Measurements from ENCODE around the gene PTAFR.
"Not testable (repeated sequence)": the region's sequence is repeated elsewhere in the genome, so short reads cannot be mapped to it uniquely, and the experiment has no call there.

The PTAFR gene

DNA sequence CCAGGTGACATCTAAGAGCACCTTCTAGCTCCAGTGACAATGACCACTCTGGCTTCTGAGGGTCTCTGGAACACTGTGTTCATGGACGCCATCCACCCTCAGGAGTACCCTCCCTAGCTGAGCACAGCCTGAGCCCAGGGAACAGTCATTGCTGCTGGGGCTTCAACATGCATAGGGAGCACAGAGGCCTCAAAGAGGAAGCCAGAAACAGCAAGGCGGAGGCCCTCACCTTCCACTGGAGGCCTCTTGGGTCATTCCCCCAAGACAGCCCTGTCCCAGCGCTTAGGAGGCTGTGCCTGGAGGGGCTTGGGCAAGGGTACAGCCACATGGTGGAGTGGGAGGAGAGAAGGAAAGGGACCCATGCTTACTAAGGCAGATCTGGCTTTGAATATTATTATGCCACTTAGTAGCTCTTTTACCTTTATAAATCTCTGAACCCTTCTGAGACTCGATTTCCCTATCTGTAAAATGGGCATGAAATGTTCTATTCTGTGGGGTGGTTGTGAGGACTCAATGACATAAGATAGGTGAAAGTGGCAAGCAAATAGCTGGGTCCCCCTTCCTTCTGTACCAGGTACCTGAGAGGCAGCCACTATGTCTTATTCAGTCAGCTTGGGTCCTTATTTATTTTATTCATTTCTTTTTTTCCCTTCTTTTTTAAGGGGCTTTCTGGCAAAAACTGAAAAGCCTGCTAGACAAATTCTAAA is 32.8 kb downstream of the PTAFR start:
- no peak for DNase-seq

DNA sequence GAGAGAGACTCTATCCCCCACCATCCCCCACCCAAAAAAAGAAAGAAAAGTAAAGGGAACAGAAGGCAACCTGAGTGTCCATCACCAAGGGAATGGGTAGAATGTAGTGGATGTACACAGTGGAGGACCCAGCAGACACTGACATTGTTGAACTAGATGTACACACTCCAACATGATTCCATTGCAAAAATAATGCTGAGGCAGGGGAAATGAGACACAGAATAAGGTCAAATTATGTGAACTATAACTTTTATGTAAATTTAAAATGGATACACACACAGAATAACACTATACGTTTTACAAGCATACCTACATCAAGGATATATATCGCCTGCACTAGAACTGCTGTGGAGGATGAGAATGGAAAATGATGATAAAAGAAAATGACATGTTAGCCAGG is 34.8 kb downstream of the PTAFR start:
- DNase-seq, result no peak

DNA sequence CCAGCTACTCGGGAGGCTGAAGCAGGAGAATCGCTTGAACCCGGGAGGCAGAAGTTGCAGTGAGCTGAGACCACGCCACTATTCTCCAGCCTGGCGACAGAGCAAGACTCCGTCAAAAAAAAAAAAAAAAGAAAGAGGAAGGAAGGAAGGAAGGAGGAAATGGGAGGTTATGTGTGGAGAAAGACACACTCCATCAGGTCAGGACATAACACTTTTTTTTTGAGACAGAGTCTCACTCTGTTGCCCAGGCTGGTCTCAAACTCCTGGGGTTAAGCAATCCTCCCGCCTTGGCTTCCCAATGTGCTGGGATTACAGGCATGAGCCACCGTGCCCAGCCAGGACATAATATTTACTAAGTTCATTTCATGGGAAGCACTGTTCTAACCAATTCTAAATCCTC is 36.6 kb downstream of the PTAFR start:
- DNase-seq, result not testable (repeated sequence)

DNA sequence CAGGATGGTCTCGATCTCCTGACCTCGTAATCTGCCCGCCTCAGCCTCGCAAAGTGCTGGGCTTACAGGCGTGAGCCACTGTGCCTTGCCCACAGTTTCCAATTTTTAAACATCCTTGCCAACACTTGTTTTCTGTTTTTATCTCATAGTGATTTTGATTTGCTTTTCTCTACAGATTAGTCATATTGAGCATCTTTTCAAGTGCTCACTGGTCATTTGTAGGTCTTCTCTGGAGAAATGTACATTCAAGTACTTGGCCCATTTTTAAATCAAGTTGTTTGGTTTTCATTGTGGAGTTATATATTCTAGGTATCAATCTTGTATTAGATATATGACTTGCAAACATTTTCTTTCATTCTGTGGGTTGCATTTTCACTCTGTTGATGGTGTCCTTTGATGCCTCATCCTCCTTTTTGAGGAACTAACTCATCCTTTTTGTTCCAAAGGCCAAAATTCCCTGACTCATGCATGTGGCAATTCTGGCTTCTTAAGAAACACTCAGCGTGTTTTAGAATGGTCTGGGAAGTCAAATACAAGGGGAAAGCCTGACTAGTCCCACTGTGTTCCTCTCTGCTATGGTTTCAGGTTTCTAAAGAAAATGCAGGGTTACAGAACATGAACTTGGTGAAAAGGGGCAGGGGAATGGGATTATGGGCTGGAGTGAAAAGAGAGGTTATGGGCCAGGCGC is 37.3 kb downstream of the PTAFR start:
- no peak for DNase-seq

DNA sequence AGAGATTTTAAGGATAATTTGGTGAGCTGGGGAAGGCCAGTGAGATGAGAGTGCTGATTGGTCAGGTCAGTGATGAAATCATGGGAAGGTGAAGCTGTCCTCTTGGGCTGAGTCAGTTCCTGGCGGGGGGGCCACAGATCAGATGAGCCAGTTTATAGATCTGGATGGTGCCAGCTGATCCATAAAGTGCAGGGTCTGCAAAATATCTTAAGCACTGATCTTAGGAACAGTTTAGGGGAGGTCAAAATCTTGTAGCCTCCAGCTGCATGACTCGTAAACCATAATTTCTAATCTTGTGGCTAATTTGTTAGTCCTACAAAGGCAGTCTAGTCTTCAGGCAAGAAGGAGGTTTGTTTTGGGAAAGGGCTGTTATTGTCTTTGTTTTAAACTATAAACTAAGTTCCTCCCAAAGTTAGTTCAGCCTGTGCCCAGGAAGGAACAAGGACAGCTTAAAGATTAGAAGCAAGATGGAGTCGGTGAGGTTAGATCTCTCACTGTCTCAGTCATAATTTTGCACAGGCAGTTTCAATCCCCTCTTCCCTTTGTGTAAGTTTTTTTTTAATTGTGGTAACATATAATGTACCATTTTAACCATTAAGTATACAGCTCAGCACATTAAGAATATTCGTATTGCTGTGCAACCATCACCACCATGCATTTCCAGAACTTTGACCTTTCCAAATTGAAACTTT is 39.4 kb downstream of the PTAFR start:
- no peak for DNase-seq

DNA sequence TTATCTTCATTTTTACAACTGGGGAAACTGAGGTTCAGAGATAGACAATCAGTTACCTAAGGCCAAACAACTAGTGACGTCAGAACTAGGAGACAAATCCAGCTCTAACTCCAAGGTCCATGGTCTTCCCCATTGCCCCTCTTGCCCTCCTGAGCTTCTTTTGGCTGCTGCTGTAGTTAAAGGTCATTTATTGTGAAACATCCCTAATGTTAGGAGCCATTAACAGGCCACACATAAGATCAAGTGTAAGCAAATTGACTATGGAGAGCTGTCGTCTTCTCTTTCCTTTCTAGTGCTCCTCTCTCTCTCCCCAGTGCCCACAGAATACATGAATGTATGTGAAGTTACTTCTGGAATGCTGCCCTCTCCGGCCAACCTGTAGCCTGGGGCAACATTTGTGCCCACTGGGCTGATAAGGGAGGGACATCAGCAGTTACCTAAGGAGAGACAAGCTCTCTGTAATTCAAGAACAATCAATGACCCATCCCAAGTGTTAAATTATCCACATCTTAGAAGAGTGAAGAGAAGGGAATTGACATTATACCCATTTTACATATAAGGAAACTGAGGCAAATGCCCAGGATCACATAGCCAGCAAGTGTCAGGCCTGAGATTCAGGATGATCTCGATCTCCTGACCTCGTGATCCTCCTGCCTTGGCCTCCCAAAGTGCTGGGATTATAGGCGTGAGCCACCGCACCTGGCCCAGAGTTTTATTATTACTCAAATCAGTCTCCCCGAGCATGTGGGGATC is 40.1 kb downstream of the PTAFR start:
- no peak for DNase-seq

DNA sequence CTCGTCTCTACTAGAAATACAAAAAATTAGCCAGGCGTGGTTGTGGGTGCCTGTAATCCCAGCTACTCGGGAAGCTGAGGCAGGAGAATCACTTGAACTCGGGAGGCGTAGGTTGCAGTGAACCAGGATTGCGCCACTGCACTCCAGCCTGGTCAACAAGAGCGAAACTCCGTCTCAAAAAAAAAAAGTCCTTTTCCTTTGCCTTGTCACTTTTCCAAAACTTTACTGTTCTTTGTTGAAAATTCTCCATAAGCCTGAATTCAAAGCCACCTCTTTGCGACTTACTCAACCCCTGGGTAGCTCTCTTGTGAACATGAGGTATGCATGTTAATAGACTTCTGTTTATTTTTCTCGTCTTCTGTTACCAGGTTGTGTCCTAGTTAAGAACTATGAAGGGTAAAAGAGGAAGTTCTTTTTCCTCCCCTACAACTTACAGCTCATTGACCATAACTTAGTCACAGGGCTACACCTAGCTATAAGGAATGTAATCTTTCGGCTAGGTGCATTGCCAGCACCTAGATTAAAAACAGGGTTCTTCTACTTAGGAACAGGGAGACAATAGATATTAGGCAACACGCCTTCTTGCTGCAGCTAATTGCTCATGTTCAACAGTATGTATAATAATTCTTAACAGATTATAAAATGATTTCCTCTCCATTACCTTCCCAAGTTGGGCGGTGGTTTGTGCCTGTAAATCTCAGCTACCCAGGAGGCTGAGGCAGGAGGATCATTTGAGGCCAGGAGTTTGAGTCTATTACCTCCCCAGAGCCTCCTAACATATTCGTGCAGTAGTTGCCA is 40.9 kb downstream of the PTAFR start:
- no peak for DNase-seq

DNA sequence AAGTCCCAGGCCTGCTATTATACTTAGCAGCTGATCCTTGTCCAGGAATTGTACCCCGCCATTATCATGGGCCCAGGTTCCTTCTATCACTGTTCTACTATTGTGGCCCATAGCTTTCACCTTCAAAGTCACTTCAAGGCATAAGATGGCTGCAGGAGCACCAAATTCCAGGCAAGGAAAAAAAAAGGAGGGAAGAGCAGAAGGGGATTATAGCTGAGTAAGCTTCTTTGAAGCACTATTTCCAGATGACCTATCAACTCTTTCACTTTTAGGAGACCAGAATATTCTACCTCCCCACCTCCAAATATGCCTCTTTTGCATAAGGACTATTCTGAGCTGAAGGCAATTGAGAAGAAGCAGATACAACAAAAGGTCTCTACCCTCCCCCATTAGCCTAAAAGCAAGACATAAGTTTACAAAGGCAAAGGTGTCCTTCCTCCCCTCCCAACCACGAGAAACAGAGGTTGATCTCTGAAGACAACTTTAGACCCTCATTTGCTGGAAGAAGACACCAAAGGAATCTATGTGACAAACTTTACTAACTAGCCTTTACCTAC is 41.8 kb downstream of the PTAFR start:
- DNase-seq, result no peak

DNA sequence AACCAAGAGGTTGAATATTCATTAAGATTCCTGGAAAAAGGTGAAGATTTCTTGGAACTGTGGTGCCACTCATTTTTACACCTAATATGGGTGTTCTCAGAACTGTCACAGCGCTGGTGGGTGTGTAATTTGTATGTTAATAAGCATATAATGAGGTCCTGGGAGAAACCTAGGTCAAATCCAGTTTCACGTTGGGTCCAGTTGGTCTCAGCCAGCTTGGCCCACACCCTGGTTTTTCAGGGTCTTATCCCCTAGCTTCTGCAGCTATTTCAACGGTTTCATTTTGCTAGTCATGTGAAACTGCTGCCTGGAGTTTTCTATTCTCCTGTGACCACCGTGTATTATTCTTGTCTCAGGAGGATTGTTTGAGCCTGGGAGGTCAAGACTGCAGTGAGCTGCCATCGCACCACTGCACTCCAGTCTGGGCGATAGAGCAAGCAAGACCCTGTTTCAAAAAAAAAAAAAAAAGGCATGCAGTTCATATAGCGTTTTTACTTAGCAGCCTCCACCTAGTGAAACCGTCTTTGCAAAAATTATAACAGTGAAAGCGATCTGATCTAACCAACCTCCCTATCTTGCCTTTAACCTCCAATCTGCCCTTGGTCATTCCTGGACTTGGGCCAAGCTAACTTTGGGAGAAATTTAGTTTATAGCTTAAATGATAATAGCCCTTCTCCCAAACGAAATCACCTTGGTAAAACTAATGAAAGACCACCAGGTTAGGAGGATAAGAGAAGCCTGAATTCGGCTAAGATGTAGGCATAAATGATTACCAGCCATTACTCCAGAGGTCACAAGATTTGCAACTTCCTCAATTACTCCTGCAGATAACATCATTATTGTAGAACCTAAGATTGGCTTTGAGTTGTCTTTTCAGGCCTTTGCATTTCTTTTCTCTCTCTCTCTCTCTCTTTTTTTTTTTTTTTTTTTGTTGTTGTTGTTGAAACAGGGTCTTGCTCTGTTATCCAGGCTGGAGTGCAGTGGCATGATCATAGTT is 44.0 kb downstream of the PTAFR start:
- no peak for DNase-seq

DNA sequence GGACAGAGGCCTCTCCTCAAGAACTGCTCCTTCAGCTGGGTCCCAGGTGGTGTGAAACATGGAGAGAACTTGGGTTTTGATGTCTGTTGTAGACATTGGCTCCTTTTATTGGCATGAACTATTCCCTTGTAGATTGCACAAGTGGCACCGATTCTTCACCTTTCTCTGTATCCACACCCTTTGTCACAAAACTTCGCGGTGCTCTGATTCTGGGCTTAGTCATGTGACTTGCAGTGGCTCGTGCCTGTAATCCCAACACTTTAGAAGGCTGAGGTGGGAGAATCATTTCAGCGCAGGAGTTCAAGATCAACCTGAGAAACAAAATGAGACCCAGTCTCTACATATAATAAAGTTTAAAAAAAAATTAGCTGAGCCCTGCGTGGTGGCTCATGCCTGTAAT is 45.6 kb downstream of the PTAFR start:
- no peak for DNase-seq

DNA sequence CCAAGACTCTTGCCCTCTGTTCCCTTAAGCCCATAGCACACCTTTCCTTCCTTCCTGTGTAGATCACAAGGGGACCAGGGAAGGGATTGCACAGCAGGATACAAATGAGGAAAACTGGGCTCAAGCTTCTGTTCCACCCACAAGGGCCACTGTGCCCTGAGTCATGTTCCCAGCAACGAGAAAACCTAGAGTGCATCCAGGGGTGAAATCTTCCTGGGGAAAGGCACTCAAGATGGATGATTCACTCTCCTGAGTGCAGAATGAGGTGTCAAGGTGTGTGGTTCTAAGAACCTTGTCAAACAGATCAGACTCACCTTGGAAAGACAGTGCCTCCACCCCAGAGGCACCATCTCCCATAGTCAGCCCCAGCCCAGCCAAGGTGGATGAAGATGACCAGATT is 47.3 kb downstream of the PTAFR start:
- DNase-seq, result no peak

DNA sequence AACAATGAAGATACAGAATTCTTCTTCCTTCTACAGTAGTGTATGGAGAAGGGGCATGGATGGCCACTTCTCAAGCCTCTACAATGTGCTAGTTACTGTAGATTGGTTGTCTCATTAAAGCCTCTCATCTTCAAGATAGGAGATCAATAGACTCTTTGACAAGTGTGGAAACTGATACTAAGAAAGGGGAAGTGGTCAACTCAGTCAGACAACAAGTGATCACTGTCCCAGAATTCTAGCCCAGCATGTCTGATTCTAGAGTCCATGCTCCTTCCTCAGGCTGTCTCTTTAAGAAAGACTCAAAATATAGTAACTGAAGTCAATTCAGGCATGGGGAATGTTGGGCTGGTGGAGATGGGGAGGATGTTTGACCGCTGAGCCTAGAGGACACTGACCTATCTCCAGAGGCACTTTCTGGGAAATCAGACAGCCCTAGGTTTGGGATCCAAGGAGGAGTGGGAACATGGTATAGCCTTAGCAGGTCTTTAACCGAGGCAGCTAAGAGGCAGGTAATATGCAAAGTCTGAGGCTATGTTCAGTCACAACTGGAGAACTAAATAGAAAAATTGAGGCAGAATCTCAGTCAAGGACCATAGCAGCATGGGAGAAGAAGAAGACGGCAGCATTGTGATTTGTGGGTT is 48.8 kb downstream of the PTAFR start:
- DNase-seq, result no peak

DNA sequence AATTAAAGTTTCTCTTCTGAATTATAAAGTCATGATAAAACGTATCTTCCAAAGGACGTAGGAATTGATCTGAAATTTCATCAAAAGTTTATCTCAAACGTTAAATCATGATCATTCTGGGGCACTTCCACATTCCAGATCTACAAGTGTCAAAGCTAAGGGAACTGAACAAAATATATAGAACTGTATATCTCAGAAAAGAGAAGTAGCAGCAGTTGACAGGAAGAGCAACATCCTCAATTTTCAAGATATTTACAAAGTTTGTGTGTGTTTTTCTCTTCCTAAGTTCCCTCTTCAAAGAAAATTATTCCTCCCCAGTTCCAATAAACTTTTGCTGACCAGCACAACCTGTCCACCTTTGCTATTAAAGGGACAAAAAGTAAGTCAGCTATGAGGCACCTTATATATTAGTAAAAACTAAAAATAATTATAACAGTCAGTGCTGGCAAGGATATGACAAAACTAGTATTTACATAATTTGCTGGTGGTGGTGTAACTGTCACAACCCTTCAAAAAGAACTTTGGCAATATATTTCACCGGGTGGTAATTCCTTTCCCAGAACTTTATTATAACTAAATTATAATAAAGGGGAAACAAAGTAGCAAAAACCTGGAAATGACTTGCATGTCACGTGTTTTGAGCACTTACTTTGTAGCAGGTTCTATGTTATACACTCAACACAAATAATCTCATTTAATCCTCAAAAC is 49.6 kb downstream of the PTAFR start:
- DNase-seq, result no peak

DNA sequence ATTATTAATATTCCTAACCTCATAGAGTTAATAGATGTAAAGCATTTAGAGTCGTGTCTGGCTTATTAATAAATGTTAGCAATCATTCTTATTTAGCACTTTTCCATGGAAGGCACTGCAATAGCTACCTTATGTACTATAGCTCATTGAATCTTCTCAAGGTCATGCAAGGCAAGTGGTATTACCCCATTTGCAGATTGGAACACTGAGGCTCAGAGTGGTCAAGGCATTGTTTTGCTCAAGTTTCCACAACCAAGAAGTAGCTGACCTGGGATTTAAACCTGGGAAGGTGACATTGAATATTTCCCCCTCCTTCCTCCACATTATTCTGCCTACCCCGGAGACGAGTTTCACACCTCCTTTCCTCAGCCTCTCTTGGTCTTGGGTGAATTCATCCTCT is 50.3 kb downstream of the PTAFR start:
- DNase-seq, result no peak

DNA sequence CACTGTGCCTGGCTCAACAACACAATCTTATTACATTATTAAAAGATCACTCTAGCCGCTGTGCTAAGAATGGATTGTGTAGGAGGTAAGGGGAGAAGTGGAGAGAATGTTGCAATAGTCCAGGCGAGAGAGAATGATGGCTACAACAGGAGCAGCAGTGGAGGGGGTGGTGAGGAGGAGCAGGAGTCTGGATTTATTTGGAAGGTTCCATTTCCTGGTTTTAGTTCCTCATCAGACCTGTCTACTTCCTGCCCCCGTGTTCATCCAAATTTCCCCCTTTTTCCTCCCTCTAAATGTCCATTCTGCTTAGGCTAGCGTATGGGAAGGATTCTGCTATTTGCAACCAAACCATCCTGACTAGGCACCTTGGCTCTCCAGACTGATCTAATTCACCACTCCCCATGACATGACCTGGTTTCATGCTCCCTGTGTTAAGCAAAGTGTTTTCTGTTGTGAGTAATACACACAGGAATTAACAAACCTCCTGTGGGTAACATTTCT is 53.0 kb downstream of the PTAFR start:
- DNase-seq, result no peak

DNA sequence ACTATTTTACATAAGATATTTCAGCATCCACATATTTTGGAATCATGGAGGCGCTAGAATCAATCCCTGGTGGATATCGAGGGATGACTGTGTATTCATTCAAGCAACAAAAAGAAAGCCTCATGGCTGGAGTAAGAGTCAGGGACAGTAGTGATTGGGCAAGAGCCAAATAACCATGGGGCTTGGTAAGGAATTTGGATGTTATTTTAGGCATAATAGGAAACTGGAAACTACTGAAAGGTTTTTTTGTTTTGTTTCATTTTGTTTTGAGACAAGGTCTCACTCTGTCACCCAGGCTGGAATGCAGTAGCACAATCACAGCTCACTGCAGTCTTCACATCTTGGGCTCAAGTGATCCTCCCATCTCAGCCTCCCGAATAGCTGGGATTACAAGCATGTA is 54.3 kb downstream of the PTAFR start:
- no peak for DNase-seq

DNA sequence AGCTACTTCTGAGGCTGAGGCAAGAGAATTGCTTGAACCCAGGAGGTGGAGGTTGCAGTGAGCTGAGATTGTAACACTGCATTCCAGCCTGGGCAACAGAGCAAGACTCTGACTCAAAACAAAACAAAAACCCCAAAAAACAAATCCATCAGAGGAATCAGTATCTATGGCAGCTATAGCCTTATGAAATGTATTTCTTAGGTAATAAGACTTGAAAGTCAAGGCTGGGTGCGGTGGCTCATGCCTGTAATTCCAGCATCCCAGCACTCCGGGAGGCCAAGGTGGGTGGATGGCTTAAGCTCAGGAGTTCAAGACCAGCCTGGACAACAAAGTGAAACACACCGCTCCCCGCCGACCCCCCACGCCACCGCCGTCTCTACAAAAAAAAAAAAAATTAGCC is 56.9 kb downstream of the PTAFR start:
- DNase-seq, result no peak

DNA sequence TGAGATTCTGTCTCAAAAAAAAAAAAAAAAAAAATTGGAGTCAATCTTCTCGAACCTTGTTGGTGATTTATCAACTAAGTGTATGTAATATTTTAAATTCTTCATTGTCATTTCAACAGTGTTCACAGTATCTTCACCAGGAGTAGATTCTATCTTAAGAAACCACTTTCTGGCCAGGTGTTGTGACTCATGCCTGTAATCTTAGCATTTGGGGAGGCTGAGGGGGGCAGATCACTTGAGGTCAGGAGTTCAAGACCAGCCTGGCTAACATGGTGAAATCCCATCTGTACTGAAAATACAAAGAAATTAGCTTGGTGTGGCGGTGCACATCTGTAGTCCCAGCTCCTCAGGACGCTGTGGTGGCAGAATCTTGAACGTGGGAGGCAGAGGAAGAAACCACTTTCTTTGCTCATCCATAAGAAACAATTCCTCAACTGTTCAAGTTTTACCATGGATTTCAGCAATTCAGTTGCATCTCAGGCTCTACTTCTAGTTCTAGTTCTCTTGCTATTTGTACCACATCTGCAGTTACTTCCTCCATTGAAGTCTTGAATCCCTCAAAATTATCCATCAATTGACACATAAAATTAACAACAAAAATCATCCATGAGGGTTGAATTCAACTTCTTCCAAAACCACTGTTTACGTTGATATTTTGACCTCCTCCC is 57.7 kb downstream of the PTAFR start:
- DNase-seq, result no peak

DNA sequence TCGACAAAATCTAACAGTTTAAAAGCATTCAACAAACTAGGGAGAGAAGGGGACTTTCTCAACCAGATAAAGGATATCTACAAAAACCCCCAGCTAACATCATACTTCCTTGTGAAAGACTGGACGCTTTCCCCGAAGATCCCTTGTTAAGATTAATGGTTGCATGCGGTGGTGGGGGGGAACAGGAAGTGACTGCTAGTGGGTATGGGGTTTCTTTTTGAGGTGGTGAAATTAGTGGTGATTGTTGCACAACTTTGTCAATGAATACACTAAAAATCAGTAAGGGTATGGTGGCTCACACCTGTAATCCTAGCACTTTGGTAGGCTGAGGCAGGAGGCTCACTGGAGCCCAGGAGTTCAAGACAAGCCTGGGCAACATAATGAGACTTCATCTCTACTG is 61.2 kb downstream of the PTAFR start:
- peak; percentile 12 for DNase-seq
